Neuronal stem cell (in vitro differentiated cells): ENCODE data around the gene BCAS1.
"Not testable (repeated sequence)": the region's sequence is repeated elsewhere in the genome, so short reads cannot be mapped to it uniquely, and the experiment has no call there.

Source experiments
- DNase-seq: peaks from one replicate; pipeline ENCODE4 v3.0.0-alpha.2; 2013; ENCODE audit warnings: low spot score
- H2AFZ ChIP-seq: one replicate; pipeline ENCODE4 v1.6.1; 2013; ENCODE audit warnings: mild to moderate bottlenecking, low read length, inconsistent platforms
- H2AK5ac ChIP-seq: 2 replicates; pipeline ENCODE4 v1.6.1; 2013; ENCODE audit warnings: low read depth, mild to moderate bottlenecking, inconsistent platforms, low read length, moderate library complexity, mixed read lengths
- H2BK120ac ChIP-seq: 2 replicates; pipeline ENCODE4 v1.6.1; 2013; ENCODE audit warnings: low read depth, mild to moderate bottlenecking, inconsistent platforms, low read length, moderate library complexity, mixed read lengths
- H2BK12ac ChIP-seq: one replicate; pipeline ENCODE4 v1.6.1; 2013; ENCODE audit warnings: low read length, inconsistent platforms
- H2BK15ac ChIP-seq: 2 replicates; pipeline ENCODE4 v1.6.1; 2013; ENCODE audit warnings: mild to moderate bottlenecking, low read length, inconsistent platforms, mixed read lengths
- H2BK5ac ChIP-seq: one replicate; pipeline ENCODE4 v1.6.1; 2013; ENCODE audit warnings: inconsistent platforms, mild to moderate bottlenecking, low read length, moderate library complexity
- H3K14ac ChIP-seq: one replicate; pipeline ENCODE4 v1.6.1; 2013; ENCODE audit warnings: low read length, inconsistent platforms
- H3K18ac ChIP-seq: 2 replicates; pipeline ENCODE4 v1.6.1; 2013; ENCODE audit warnings: low read length, inconsistent platforms
- H3K23ac ChIP-seq: 2 replicates; pipeline ENCODE4 v1.6.1; 2013; ENCODE audit warnings: low read depth, mild to moderate bottlenecking, mixed read lengths, low read length, inconsistent platforms; ENCODE audit not compliant: poor library complexity
- H3K27ac ChIP-seq: replicated peaks from 3 replicates; pipeline ENCODE4 v1.5.1; 2013; ENCODE audit warnings: low read length, inconsistent platforms
- H3K27me3 ChIP-seq, 3 experiments: 2 replicates each; pipeline ENCODE4 v1.6.1; 2013; ENCODE audit warnings: low read length in 3 of 3, mild to moderate bottlenecking in 2 of 3, inconsistent platforms in 1 of 3, low read depth in 1 of 3, mixed read lengths in 1 of 3, moderate library complexity in 1 of 3; ENCODE audit not compliant: control insufficient read depth in 3 of 3, insufficient read depth in 3 of 3
- H3K36me3 ChIP-seq, 2 donors: replicated peaks in 1 of 2; 2 replicates each; pipeline ENCODE4 v1.6.1; 2013; ENCODE audit warnings: low read length in 2 of 2; ENCODE audit not compliant: control insufficient read depth in 2 of 2, insufficient read depth in 2 of 2
- H3K4ac ChIP-seq: 2 replicates; pipeline ENCODE4 v1.6.1; 2013; ENCODE audit warnings: inconsistent platforms, mild to moderate bottlenecking, low read length, moderate library complexity
- H3K4me1 ChIP-seq, 2 donors: 1 replicate in 1 of 2; 2 replicates in 1 of 2; pipeline ENCODE4 v1.6.1; 2013; ENCODE audit warnings: low read length in 2 of 2, low read depth in 1 of 2; ENCODE audit not compliant: control insufficient read depth in 2 of 2, insufficient read depth in 1 of 2
- H3K4me2 ChIP-seq: one replicate; pipeline ENCODE4 v1.6.1; 2013; ENCODE audit warnings: mild to moderate bottlenecking, low read length, inconsistent platforms; ENCODE audit not compliant: insufficient read depth, poor library complexity, severe bottlenecking
- H3K4me3 ChIP-seq, 2 donors: 2 replicates each; pipeline ENCODE4 v1.5.1; 2013; ENCODE audit warnings: low read length in 2 of 2, mild to moderate bottlenecking in 2 of 2, inconsistent platforms in 1 of 2, moderate library complexity in 1 of 2
- H3K79me1 ChIP-seq: one replicate; pipeline ENCODE4 v1.6.1; 2013; ENCODE audit warnings: low read depth, mild to moderate bottlenecking, inconsistent platforms, low read length, moderate library complexity
- H3K9ac ChIP-seq: one replicate; pipeline ENCODE4 v1.6.1; 2013; ENCODE audit warnings: mild to moderate bottlenecking, low read depth, low read length, inconsistent platforms; ENCODE audit not compliant: poor library complexity
- H3K9me3 ChIP-seq, 2 donors: replicated peaks in 1 of 2; 2 replicates each; pipeline versions ENCODE3 to v1.6.1; 2013; ENCODE audit warnings: low read length in 2 of 2, mild to moderate bottlenecking in 2 of 2, inconsistent platforms in 1 of 2, low read depth in 1 of 2, mixed read lengths in 1 of 2, moderate library complexity in 1 of 2; ENCODE audit not compliant: control insufficient read depth in 2 of 2, insufficient read depth in 1 of 2
- H4K8ac ChIP-seq: one replicate; pipeline ENCODE4 v1.6.1; 2013; ENCODE audit warnings: low read depth, mild to moderate bottlenecking, inconsistent platforms, low read length, moderate library complexity
- H4K91ac ChIP-seq: one replicate; pipeline ENCODE4 v1.6.1; 2013; ENCODE audit warnings: low read length, low read depth, mild to moderate bottlenecking, inconsistent platforms; ENCODE audit not compliant: poor library complexity
- WGBS, 2 donors: extraction: QIAGEN DNeasy Blood & Tissue Kit; methylation state at CpG; one replicate each; pipeline ENCODE4 v1.1.7; 2013; ENCODE audit warnings: missing lambda C conversion rate in 2 of 2, mixed read lengths in 1 of 2; ENCODE audit not compliant: insufficient read length in 2 of 2, insufficient replicate concordance in 1 of 2; ENCODE audit errors: extremely low coverage in 2 of 2; 5-methylcytosine and 5-hydroxymethylcytosine counted together

The BCAS1 gene

DNA sequence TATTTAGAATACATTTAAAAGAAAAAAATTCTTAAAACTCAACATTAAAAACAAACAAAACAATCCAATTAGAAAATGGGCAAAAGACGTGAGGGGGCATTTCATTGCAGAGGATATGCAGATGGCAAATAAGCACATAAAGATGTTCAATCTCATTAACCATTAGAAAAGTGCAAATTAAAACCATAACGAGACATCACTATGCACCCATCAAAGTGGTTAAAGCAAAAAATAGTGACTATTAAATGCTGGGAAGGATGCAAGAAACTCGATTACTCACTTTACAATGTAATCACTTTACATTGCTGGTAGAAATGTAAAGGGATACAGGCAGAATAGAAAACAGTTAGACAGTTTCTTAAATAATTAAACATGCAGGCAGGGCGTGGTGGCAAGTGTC is 59.0 kb downstream of the BCAS1 start:
- DNase-seq: no peak
- Histone ChIP-seq H2BK120ac (no peak overlapping the region), H3K4me1 (peaks cover 0 to 5% of the 10 kb centered on the region in 2 donors), H2BK5ac (no peak overlapping the region), H3K9ac (no peak overlapping the region), H3K4ac (no peak overlapping the region), H3K27me3 (no peaks in the 10 kb centered on the region), H3K23ac (no peak overlapping the region), H3K18ac (no peak overlapping the region), H3K4me3 (no peak overlapping the region), H4K91ac (no peak overlapping the region), H2BK12ac (no peak overlapping the region), H3K27ac (no peak overlapping the region), H3K36me3 (no peaks in the 10 kb centered on the region), H2BK15ac (no peak overlapping the region), H3K4me2 (no peak overlapping the region), H3K14ac (no peak overlapping the region), H4K8ac (no peak overlapping the region), H3K9me3 (no peaks in the 10 kb centered on the region), H2AK5ac (no peak overlapping the region), H3K79me1 (no peaks in the 10 kb centered on the region), H2AFZ (no peak overlapping the region)
- WGBS, 2 donors: no CpG with 5 or more reads among the region's 4 CpGs

DNA sequence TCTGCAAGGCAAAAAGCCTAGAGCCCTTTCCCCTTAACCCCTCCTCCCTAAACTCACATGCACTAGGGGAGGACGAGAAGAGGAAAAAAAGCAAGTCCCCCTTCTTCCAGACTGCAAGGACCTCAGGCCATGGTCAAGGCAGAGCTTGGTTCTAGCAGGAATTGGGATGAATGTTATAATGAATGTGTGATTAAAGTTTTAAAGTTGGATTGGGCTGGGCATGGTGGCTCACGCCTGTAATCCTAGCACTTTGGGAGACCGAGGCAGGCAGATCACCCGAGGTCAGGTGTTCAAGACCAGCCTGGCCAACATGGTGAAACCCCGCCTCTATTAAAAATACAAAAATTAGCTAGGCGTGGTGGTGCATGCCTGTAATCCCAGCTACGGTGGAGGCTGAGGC is 64.2 kb downstream of the BCAS1 start:
- H3K4me1 ChIP-seq, H4K91ac ChIP-seq, H4K8ac ChIP-seq, H2BK120ac ChIP-seq, H3K9ac ChIP-seq, H2BK15ac ChIP-seq, H2AK5ac ChIP-seq, H2BK5ac ChIP-seq, H2AFZ ChIP-seq, DNase-seq, H3K36me3 ChIP-seq, H3K4ac ChIP-seq, H3K4me3 ChIP-seq, H3K14ac ChIP-seq, H3K4me2 ChIP-seq, H3K23ac ChIP-seq, H3K27ac ChIP-seq, H2BK12ac ChIP-seq, H3K18ac ChIP-seq, H3K79me1 ChIP-seq, H3K9me3 ChIP-seq, H3K27me3 ChIP-seq: not testable (repeated sequence)
- WGBS, 2 donors: no CpG with 5 or more reads among the region's 7 CpGs

DNA sequence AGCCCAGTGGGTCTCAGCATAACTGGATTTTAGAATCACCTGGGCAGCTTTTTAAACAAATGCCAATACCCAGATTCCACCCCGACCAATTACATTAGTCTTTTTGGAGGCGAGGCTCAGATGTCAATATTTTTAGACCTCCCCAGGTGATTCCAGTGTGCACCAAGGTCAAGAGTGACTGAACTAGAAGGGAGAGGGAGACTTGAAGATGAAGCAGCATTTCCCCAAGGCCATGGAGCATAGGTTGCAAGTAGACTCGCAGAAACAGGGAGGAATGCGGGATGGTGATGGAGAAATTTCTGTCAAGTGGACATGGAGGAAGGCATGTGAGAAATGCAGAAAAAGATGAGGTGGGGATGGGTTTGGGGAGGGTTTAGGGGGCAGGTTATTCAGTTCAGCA is 64.9 kb downstream of the BCAS1 start:
- Histone ChIP-seq H3K18ac (no peak overlapping the region), H3K27me3 (peaks cover 0 to 3% (median 0%) of the 10 kb centered on the region in 3 experiments), H2AFZ (no peak overlapping the region), H3K4me3 (no peak overlapping the region), H2AK5ac (no peak overlapping the region), H2BK120ac (no peak overlapping the region), H3K23ac (no peak overlapping the region), H2BK5ac (no peak overlapping the region), H3K4ac (no peak overlapping the region), H4K8ac (no peak overlapping the region), H3K14ac (no peak overlapping the region), H3K79me1 (no peaks in the 10 kb centered on the region), H2BK12ac (no peak overlapping the region), H4K91ac (no peak overlapping the region), H3K4me2 (no peak overlapping the region), H3K9me3 (peaks cover 0 to 2% of the 10 kb centered on the region in 2 donors), H3K9ac (no peak overlapping the region), H3K36me3 (no peaks in the 10 kb centered on the region), H3K27ac (no peak overlapping the region), H3K4me1 (no peaks in the 10 kb centered on the region), H2BK15ac (no peak overlapping the region)
- WGBS, 2 donors: no CpG with 5 or more reads among the region's 4 CpGs
- no peak for DNase-seq

DNA sequence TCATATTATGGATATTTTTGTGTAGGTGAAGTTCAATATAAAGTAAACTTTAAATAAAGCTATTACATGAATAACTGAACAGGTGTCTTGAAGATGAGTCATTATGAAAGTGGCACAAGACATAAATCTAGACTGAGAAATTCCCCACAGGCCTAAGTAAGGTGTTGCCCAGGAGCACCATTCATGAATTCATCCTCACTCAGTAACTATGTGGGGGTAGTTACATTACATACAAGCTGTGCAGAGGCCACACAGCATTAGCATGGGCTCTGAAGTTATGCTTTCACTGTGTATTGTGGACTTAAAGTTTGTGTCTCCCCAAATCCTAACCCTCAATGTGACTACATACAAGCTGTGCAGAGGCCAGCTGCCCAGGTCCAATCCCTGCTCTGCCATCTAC is 65.9 kb downstream of the BCAS1 start:
- H3K9ac ChIP-seq: peak overlapping the region; percentile 54
- H2BK5ac ChIP-seq: no peak overlapping the region
- no peak overlapping the region for H2AK5ac ChIP-seq
- H3K4me1 ChIP-seq: no peaks in the 10 kb centered on the region
- H3K9me3 ChIP-seq: peaks cover 0 to 2% of the 10 kb centered on the region in 2 donors
- no peaks in the 10 kb centered on the region for H3K79me1 ChIP-seq
- H3K36me3 ChIP-seq: no peaks in the 10 kb centered on the region
- H2AFZ ChIP-seq: no peak overlapping the region
- no peak overlapping the region for H3K23ac ChIP-seq
- no peak overlapping the region for H2BK12ac ChIP-seq
- H3K4me2 ChIP-seq: no peak overlapping the region
- H2BK15ac ChIP-seq: no peak overlapping the region
- no peak overlapping the region for H3K27ac ChIP-seq
- no peak overlapping the region for H3K18ac ChIP-seq
- no peak overlapping the region for H3K14ac ChIP-seq
- H3K4ac ChIP-seq: no peak overlapping the region
- H3K27me3 ChIP-seq: peaks cover 0 to 3% (median 0%) of the 10 kb centered on the region in 3 experiments
- no peak overlapping the region for H3K4me3 ChIP-seq
- no peak for DNase-seq
- no peak overlapping the region for H4K91ac ChIP-seq
- H4K8ac ChIP-seq: no peak overlapping the region
- H2BK120ac ChIP-seq: no peak overlapping the region
